Measurements from ENCODE around the gene SPRED2.

The SPRED2 gene

GRCh38 chr2:65432227-65433190 lies at the start of gene SPRED2:
TSS of gene SPRED2 (minus strand) at chr2:65432599. CDS start at chr2:65431987, 612 bp downstream.
- DNase-seq (ENCODE audit: low read depth): peak; percentile 51

GRCh38 chr2:65481961-65482360 lies 49.6 kb upstream of the SPRED2 start:
- DNase-seq (ENCODE audit: low read depth): no peak

GRCh38 chr2:65479524-65479923 lies 47.1 kb upstream of the SPRED2 start:
- no peak for DNase-seq (ENCODE audit: low read depth)

GRCh38 chr2:65478498-65479135 lies 46.2 kb upstream of the SPRED2 start:
- DNase-seq (ENCODE audit: low read depth): no peak

GRCh38 chr2:65477590-65477989 lies 45.2 kb upstream of the SPRED2 start:
- DNase-seq (ENCODE audit: low read depth): no peak

- DNase-seq (ENCODE audit: low read depth): no peak
These were observed 44.4 kb upstream of the SPRED2 start for GRCh38 chr2:65476778-65477177.

GRCh38 chr2:65475000-65475399 lies 42.6 kb upstream of the SPRED2 start:
- DNase-seq (ENCODE audit: low read depth): no peak

- DNase-seq (ENCODE audit: low read depth): no peak
These were observed 40.6 kb upstream of the SPRED2 start for GRCh38 chr2:65473045-65473444.

GRCh38 chr2:65471409-65471808 lies 39.0 kb upstream of the SPRED2 start:
- DNase-seq (ENCODE audit: low read depth): no peak

- no peak for DNase-seq (ENCODE audit: low read depth)
These were observed 34.2 kb upstream of the SPRED2 start for GRCh38 chr2:65466551-65466950.

- no peak for DNase-seq (ENCODE audit: low read depth)
These were observed 33.5 kb upstream of the SPRED2 start for GRCh38 chr2:65465857-65466256.

- DNase-seq (ENCODE audit: low read depth): no peak
These were observed 32.7 kb upstream of the SPRED2 start for GRCh38 chr2:65465124-65465523.

GRCh38 chr2:65464604-65465003 lies 32.2 kb upstream of the SPRED2 start:
- DNase-seq (ENCODE audit: low read depth): no peak

GRCh38 chr2:65458999-65459398 lies 26.6 kb upstream of the SPRED2 start:
- DNase-seq (ENCODE audit: low read depth): no peak

GRCh38 chr2:65456886-65457285 lies 24.5 kb upstream of the SPRED2 start:
- DNase-seq (ENCODE audit: low read depth): no peak

- no peak for DNase-seq (ENCODE audit: low read depth)
These were observed 23.7 kb upstream of the SPRED2 start for GRCh38 chr2:65456064-65456463.

GRCh38 chr2:65453916-65454315 lies 21.5 kb upstream of the SPRED2 start:
- DNase-seq (ENCODE audit: low read depth): no peak

- no peak for DNase-seq (ENCODE audit: low read depth)
These were observed 19.9 kb upstream of the SPRED2 start for GRCh38 chr2:65452150-65452895.

- no peak for DNase-seq (ENCODE audit: low read depth)
These were observed 18.4 kb upstream of the SPRED2 start for GRCh38 chr2:65450810-65451209.

- no peak for DNase-seq (ENCODE audit: low read depth)
These were observed 18.0 kb upstream of the SPRED2 start for GRCh38 chr2:65450393-65450792.

- no peak for DNase-seq (ENCODE audit: low read depth)
These were observed 11.2 kb upstream of the SPRED2 start for GRCh38 chr2:65443509-65444186.

GRCh38 chr2:65442420-65443020 lies 10.1 kb upstream of the SPRED2 start:
- DNase-seq (ENCODE audit: low read depth): no peak

All from activated T-helper 1 cell treated with Interleukin-2 at 50 U/mL for 16 hours (primary cell).